Body of pancreas (tissue), 4 donors: ENCODE measurements around the gene PITPNC1. TPM values are rescaled to one million over a fixed set of nuclear protein-coding genes. Genes with fewer than 3 reads are reported as not detected.
A peak's percentile ranks its signal among the peaks of the same experiment; 100 is the strongest.
"Not testable (repeated sequence)": the region's sequence is repeated elsewhere in the genome, so short reads cannot be mapped to it uniquely, and the experiment has no call there.

Experiments used
- ATAC-seq: fragments of 150-250 bp; one replicate; pipeline ENCODE4 v1.9.1; 2016
- DNase-seq, 4 donors: peaks; one replicate each; pipeline ENCODE4 v3.0.0-alpha.2; 2019
- H3K27ac ChIP-seq, 4 donors: fragments of 200-600 bp; sonication (generic); 1 replicate in 3 of 4; 2 replicates in 1 of 4; pipeline versions ENCODE4 v1.5.1 to v1.6.1; 2016 to 2019; ENCODE audit warnings: mild to moderate bottlenecking in 1 of 4, mixed read lengths in 1 of 4, moderate library complexity in 1 of 4
- H3K27me3 ChIP-seq, 2 donors: fragments of 200-600 bp; sonication (generic); one replicate each; pipeline ENCODE4 v1.6.0; 2016; ENCODE audit warnings: mild to moderate bottlenecking in 1 of 2
- H3K36me3 ChIP-seq, 2 donors: fragments of 200-600 bp; sonication (generic); replicated peaks in 1 of 2; 2 replicates each; pipeline ENCODE4 v1.5.1; 2016; ENCODE audit warnings: low read depth in 2 of 2; ENCODE audit not compliant: insufficient read depth in 1 of 2
- H3K4me1 ChIP-seq: fragments of 200-600 bp; sonication (generic); one replicate; pipeline ENCODE4 v1.6.0; 2016
- H3K4me3 ChIP-seq, 2 donors: fragments of 200-600 bp; sonication (generic); 1 replicate in 1 of 2; 2 replicates in 1 of 2; pipeline ENCODE4 v1.5.1; 2016 to 2019
- H3K9me3 ChIP-seq, 3 donors: fragments of 200-600 bp; sonication (generic); 1 replicate in 2 of 3; 2 replicates in 1 of 3; pipeline ENCODE4 v1.5.1; 2016
- CTCF ChIP-seq, 7 experiments: fragments of 450-650 bp in 4 of 7; fragments of 200-600 bp in 3 of 7; sonication (generic) in 3 of 7; IDR thresholded peaks; one replicate each; pipeline ENCODE4 v1.5.1; 2016 to 2019; ENCODE audit warnings: antibody characterized with exemption in 7 of 7
- POLR2A ChIP-seq, 3 donors: fragments of 450-650 bp; IDR thresholded peaks; one replicate each; pipeline ENCODE4 v1.6.1; 2016; ENCODE audit warnings: antibody characterized with exemption in 3 of 3, mild to moderate bottlenecking in 2 of 3
- WGBS, 2 donors: methylation state at CpG; one replicate each; pipeline ENCODE4 v1.1.5; 2017; 5-methylcytosine and 5-hydroxymethylcytosine counted together
- intact Hi-C: fragments of 100-400 bp; cut with DNase I; formaldehyde crosslinking; loops from one replicate; pipeline ENCODE4 v1.15.1; 2023
- total RNA-seq, 2 donors: library from RNA; depleted of rRNA; stranded (reverse); fragments of >200 nt; gene quantifications; one replicate each; pipeline ENCODE4 v1.1.0, GENCODE V29; 2016

PITPNC1 gene
- total RNA-seq, 2 donors from 2014 or later: 11.9 to 17.5 TPM

- WGBS, 2 donors: 0 to 1% methylated on average over 32 to 49 of the region's 49 CpGs
- DNase-seq (peak; percentile 98 to 99 (median 98)), ATAC-seq (peak; percentile 99)
- Histone ChIP-seq H3K4me1 (peaks cover 20% of the 10 kb centered on the region), H3K9me3 (no peaks in the 10 kb centered on the region), H3K27me3 (no peaks in the 10 kb centered on the region), H3K4me3 (peak within 1 kb of the TSS; percentile 42 to 77), H3K27ac (peak within 1 kb of the TSS; percentile 84 to 88 (median 86)), H3K36me3 (peaks cover 0 to 15% of the 10 kb centered on the region in 2 donors)
- intact Hi-C loops: no loop called here
- TF ChIP-seq CTCF (IDR thresholded peaks at IDR 0.05) (peak; percentile 88 to 100 (median 99)), POLR2A (IDR thresholded peaks at IDR 0.05) (peak; percentile 87 to 97 (median 96))
These were observed 340.7 kb downstream of the PITPNC1 start, which contains the start of gene NOL11 for GRCh38 chr17:67717624-67718324. TSS of gene NOL11 (plus strand) at chr17:67717936. CDS start at chr17:67717948, 12 bp downstream.

GRCh38 chr17:67718325-67718941, 341.4 kb downstream of the PITPNC1 start:
- Histone ChIP-seq H3K4me1 (peaks cover 20% of the 10 kb centered on the region), H3K27me3 (no peaks in the 10 kb centered on the region), H3K27ac (peak overlapping the region; percentile 84 to 88 (median 86)), H3K36me3 (peaks cover 0 to 15% of the 10 kb centered on the region in 2 donors), H3K9me3 (no peaks in the 10 kb centered on the region), H3K4me3 (peak overlapping the region; percentile 42 to 77)
- TF ChIP-seq POLR2A (IDR thresholded peaks at IDR 0.05) (no peak), CTCF (IDR thresholded peaks at IDR 0.05) (no peak)
- ATAC-seq (no peak), DNase-seq (no peak)
- WGBS, 2 donors: 0% methylated on average over 15 to 16 of the region's 16 CpGs
- intact Hi-C loops: no loop called here

GRCh38 chr17:67725373-67725791, 348.3 kb downstream of the PITPNC1 start:
- DNase-seq (no peak), ATAC-seq (no peak)
- Histone ChIP-seq H3K4me1 (no peaks in the 10 kb centered on the region), H3K9me3 (no peaks in the 10 kb centered on the region), H3K4me3 (no peak overlapping the region), H3K36me3 (peaks cover 6 to 48% of the 10 kb centered on the region in 2 donors), H3K27ac (no peak overlapping the region), H3K27me3 (no peaks in the 10 kb centered on the region)
- 90 to 95% methylated on average over 4 of the region's 4 CpGs for WGBS, 2 donors
- TF ChIP-seq CTCF (IDR thresholded peaks at IDR 0.05) (no peak), POLR2A (IDR thresholded peaks at IDR 0.05) (no peak)
- intact Hi-C loops: no loop called here

GRCh38 chr17:67725807-67726206, 348.7 kb downstream of the PITPNC1 start:
- Histone ChIP-seq H3K9me3 (no peaks in the 10 kb centered on the region), H3K27me3 (no peaks in the 10 kb centered on the region), H3K4me1 (no peaks in the 10 kb centered on the region), H3K27ac (no peak overlapping the region), H3K4me3 (no peak overlapping the region), H3K36me3 (peaks cover 6 to 50% of the 10 kb centered on the region in 2 donors)
- WGBS, 2 donors: 89 to 91% methylated on average over 4 of the region's 4 CpGs
- DNase-seq (no peak), ATAC-seq (no peak)
- intact Hi-C loops: no loop called here
- no peak for TF ChIP-seq POLR2A (IDR thresholded peaks at IDR 0.05)
- TF ChIP-seq CTCF (IDR thresholded peaks at IDR 0.05): no peak

- intact Hi-C loops, H3K27me3 ChIP-seq, DNase-seq, H3K4me3 ChIP-seq, H3K9me3 ChIP-seq, H3K4me1 ChIP-seq, ATAC-seq, H3K27ac ChIP-seq: not testable (repeated sequence)
- WGBS, 2 donors: 83 to 95% methylated on average over 15 of the region's 15 CpGs
- peaks cover 6 to 42% of the 10 kb centered on the region in 2 donors for H3K36me3 ChIP-seq
These were observed 350.3 kb downstream of the PITPNC1 start for GRCh38 chr17:67727152-67728039.
